ENCODE results near the gene MYH9.

MYH9 gene

GRCh38 chr22:36419177-36419911 lies 31.6 kb upstream of the MYH9 start (continued):
- TF ChIP-seq PRDM10 (tag by site-specific recombination; IDR thresholded peaks at IDR 0.05) = peak; percentile 89
- TF ChIP-seq ZNF18 (tag by site-specific recombination; IDR thresholded peaks at IDR 0.05) = no peak
- TF ChIP-seq ZNF366 (tag by site-specific recombination; conservative IDR thresholded peaks at IDR 0.05) = 0 out of 2 replicates have a peak, but pooled peaks have one; percentile 37
- TF ChIP-seq ZNF561 (tag by site-specific recombination; IDR thresholded peaks at IDR 0.05; ENCODE audit: borderline replicate concordance) = no peak
- no peak for TF ChIP-seq ZSCAN16 (tag by site-specific recombination; IDR thresholded peaks at IDR 0.05)
- no peak for TF ChIP-seq ZBTB7A (tag by site-specific recombination; IDR thresholded peaks at IDR 0.05; ENCODE audit: low read depth)
- TF ChIP-seq ZNF354C (tag by site-specific recombination; IDR thresholded peaks at IDR 0.05; ENCODE audit: borderline replicate concordance, low read depth) = no peak
- no peak for TF ChIP-seq SCRT2 (tag by site-specific recombination; IDR thresholded peaks at IDR 0.05)
- TF ChIP-seq ZNF610 (tag by site-specific recombination; IDR thresholded peaks at IDR 0.05; ENCODE audit: borderline replicate concordance) = no peak
- TF ChIP-seq PRDM1 (tag by site-specific recombination; IDR thresholded peaks at IDR 0.05) = peak; percentile 58; the same call in 1 of the 2 replicates
- TF ChIP-seq ZBTB48 (tag by site-specific recombination; IDR thresholded peaks at IDR 0.05) = peak; percentile 38
- no peak for TF ChIP-seq ZNF169 (tag by site-specific recombination; IDR thresholded peaks at IDR 0.05)
- no peak for TF ChIP-seq HOXC10 (CRISPR knock-in tag; IDR thresholded peaks at IDR 0.05)
- TF ChIP-seq HIC1 (tag by site-specific recombination; IDR thresholded peaks at IDR 0.05) = no peak
- no peak for TF ChIP-seq EGR2 (tag by site-specific recombination; IDR thresholded peaks at IDR 0.05; ENCODE audit: low read depth)
- 0 out of 2 replicates have a peak, but pooled peaks have one; percentile 19 for TF ChIP-seq ZEB2 (tag by site-specific recombination; IDR thresholded peaks at IDR 0.05)
- no peak for TF ChIP-seq WT1 (tag by site-specific recombination; IDR thresholded peaks at IDR 0.05)

- CTCF ChIA-PET = interaction anchor here (0.9 kb wide), 1 partner anchor 39 kb away, joined by 4 read pairs; no protein-coding TSS in a partner anchor
- no peak overlapping the region for H3K27ac ChIP-seq (ENCODE audit: extremely low read depth, low read depth, low read length)
- TF ChIP-seq ZNF121 (tag by site-specific recombination; IDR thresholded peaks at IDR 0.05) = 0 out of 2 replicates have a peak, but pooled peaks have one; percentile 25
- no peak for TF ChIP-seq ZNF18 (tag by site-specific recombination; IDR thresholded peaks at IDR 0.05)
- no peak for TF ChIP-seq ZNF558 (tag by site-specific recombination; IDR thresholded peaks at IDR 0.05)
- no peak for TF ChIP-seq HOXD13 (CRISPR knock-in tag; IDR thresholded peaks at IDR 0.05; ENCODE audit: borderline replicate concordance)
- TF ChIP-seq ZNF571 (tag by site-specific recombination; IDR thresholded peaks at IDR 0.05) = no peak
- 0 out of 2 replicates have a peak, but pooled peaks cover 2% of the 10 kb centered on the region for H3K4me1 ChIP-seq (ENCODE audit: control insufficient read depth, insufficient read depth, low read length)
- H3K9me3 ChIP-seq (ENCODE audit: control insufficient read depth, insufficient read depth, low read depth, low read length) = no peaks in the 10 kb centered on the region
- H3K36me3 ChIP-seq (ENCODE audit: control insufficient read depth in 2 of 2, insufficient read depth in 1 of 2, low read length in 2 of 2) = no peaks in the 10 kb centered on the region
- POLR2A ChIA-PET = interaction anchor here (1.0 kb wide), 1 partner anchor 65 kb away, joined by 3 read pairs; the partner anchor contains the start of gene TXN2
- H3K4me3 ChIP-seq (ENCODE audit: low read depth, low read length) = no peak overlapping the region
Measured at GRCh38 chr22:36417281-36417686, 29.5 kb upstream of the MYH9 start.

Data from HEK293 (cell line).